ENCODE measurements around the gene OSBPL9.
A peak's percentile ranks its signal among the peaks of the same experiment; 100 is the strongest.

Gene OSBPL9

GRCh38 chr1:51744506-51745303 is 127.8 kb downstream of the OSBPL9 start:
- no peak for DNase-seq

- no peak for DNase-seq
Measured at GRCh38 chr1:51745304-51745570, 128.3 kb downstream of the OSBPL9 start.

DNA sequence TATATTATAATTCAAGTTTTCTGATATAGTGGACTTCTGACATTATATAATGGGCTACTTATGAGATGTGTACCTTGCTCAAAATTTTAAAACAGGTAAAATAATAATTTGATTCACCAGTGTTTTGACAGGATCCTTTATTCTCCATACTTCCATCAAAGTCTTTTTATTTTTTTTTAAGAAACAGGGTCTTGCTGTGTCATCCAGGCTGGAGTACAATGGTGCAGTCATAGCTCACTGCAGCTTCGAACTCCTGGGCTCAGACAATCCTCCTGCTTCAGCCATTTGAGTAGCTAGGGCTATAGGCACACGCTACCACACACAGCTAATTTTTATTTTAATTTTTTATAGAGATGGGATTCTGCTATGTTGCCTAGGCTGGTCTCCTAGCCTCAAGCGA is 132.3 kb downstream of the OSBPL9 start:
- DNase-seq, result no peak

DNA sequence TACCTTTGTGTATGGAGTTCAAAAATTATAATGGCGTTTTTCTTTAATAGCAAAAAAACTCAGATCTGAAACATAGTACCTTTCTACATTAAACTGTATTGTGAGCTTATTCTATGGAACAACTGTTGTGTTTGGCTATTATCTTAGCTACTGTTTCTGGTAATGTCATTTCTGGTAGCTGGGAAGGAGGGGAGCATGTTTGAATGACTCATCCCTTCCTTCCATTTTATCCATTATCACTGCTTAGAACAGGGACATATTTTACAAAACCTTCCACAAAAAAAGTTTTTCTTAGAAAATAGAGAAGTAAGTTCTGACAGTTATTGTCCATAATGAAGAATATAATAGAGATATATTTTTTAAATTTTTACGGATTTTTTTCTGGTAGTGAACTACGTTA is 133.3 kb downstream of the OSBPL9 start:
- no peak for DNase-seq

DNA sequence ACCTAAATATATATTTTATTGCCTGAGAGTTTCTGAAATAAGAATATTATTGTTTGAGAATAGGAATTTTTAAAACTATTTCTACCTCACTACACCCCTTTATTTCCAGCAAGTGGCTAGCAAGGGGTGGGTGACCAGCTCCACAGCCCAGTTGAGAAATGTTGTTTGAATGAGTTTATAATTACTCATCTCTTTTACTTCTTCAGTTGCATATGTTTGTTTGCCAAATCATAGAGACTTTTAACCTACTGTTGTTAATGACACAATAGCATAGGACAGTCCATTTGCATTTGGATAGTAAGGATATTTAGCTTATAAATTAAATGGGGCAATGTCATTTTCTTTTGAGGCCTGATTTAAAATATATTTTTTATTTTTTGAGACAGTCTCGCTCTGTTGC is 133.8 kb downstream of the OSBPL9 start:
- no peak for DNase-seq

GRCh38 chr1:51752073-51752948 is 135.4 kb downstream of the OSBPL9 start:
- DNase-seq, result no peak

DNA sequence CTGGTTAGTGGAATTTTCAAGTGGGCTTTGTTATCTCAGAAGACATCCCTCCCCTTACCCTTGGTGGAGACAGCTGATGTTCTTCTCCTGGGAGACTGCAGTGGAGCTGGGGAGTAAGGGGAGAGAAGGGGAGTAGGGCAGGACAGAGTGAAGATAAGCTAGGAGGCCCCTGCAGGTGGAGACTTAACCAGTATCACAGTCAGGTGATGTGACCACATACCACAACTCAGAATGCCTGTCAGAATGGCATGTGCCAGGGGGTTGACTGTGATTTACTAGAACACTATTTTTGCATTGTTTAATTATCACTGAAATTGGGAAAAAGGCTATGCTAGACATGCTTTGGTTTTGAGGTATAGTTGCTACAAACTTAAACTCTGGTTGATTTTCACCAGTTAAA is 137.1 kb downstream of the OSBPL9 start:
- DNase-seq, result no peak

DNA sequence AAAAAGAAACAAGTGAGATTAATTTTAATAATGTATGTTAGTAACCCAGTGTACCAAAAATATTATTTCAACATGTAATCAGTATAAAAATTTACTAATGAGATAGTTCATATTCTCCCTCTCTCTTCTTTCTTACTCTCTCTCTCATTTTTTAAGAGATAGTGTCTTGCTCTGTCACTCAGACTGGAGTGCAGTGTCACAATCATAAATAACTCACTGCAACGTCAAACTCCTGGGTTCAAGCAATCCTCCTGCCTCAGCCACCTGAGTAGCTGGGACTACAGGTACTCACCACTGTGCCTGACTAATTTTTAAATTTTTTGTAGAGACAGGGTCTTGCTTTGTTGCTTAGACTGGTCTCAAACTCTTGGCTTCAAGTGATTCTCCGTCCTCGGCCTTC is 137.8 kb downstream of the OSBPL9 start:
- no peak for DNase-seq

GRCh38 chr1:51755437-51755836 is 138.5 kb downstream of the OSBPL9 start:
- no peak for DNase-seq

- no peak for DNase-seq
Measured at GRCh38 chr1:51756290-51756689, 139.4 kb downstream of the OSBPL9 start.

- no peak for DNase-seq
Measured at GRCh38 chr1:51758310-51758709, 141.4 kb downstream of the OSBPL9 start.

DNA sequence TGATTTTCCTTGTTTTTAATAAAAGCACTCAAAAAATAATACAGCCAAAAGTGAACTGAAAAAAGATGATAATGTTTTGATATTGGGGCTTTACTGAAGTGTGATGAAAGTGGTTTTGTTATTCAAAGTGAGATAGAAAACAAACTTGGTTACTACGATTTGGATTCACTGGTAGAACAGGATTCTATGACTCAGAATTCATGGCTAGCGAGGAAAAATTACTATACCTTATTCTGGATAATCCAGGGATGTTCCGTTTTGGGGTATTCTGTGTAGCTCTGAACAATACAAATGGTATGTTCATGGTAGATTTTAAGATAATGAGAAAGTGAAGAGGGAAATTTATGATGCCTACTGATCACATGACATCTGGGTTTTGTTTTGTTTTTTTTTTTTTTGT is 144.0 kb downstream of the OSBPL9 start:
- DNase-seq, result no peak

GRCh38 chr1:51761351-51761750 is 144.5 kb downstream of the OSBPL9 start:
- no peak for DNase-seq

- DNase-seq, result peak; percentile 35
Measured at GRCh38 chr1:51768971-51769588, 152.2 kb downstream of the OSBPL9 start.

- DNase-seq, result no peak
Measured at GRCh38 chr1:51776408-51776807, 159.5 kb downstream of the OSBPL9 start.

DNA sequence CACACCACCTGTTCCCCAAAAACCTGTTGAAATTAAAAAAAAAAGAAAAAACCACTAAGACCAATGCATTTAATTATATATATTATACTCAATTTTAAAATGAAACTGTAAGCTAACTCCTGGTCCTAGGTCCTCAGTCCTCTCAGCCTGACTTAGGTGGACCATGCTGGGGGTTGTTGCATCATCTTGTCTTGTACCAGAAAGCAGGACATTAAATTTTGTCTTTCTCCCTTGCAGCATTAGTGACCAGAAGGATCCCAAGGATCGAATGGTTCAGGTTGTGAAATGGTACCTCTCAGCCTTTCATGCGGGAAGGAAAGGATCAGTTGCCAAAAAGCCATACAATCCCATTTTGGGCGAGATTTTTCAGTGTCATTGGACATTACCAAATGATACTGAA is 164.0 kb downstream of the OSBPL9 start:
- no peak for DNase-seq

GRCh38 chr1:51784997-51785421 is 168.1 kb downstream of the OSBPL9 start:
- DNase-seq, result no peak

DNA sequence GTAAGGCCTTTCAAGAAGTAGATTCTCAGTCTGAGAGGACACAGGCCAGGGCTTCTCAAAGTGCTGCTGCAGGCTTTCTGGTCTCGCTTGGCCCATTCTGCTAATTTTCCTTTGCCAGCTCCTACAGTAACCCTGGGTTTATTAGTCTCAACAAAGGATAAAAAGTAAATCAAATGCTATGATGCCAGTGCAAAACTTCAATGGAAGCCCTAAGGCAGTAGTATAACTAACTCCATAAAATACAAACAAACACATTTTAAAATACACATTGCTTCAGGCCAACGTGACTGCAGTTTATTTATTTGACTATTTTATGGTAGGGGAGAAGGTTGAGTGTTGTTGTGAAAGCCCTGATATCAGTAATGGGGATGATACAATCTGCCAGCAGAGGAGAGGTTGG is 172.0 kb downstream of the OSBPL9 start:
- DNase-seq, result no peak

- DNase-seq, result no peak
Measured at GRCh38 chr1:51789342-51789741, 172.4 kb downstream of the OSBPL9 start.

GRCh38 chr1:51790385-51790784 is 173.5 kb downstream of the OSBPL9 start:
- no peak for DNase-seq

GRCh38 chr1:51791888-51792287 is 175.0 kb downstream of the OSBPL9 start:
- no peak for DNase-seq

DNA sequence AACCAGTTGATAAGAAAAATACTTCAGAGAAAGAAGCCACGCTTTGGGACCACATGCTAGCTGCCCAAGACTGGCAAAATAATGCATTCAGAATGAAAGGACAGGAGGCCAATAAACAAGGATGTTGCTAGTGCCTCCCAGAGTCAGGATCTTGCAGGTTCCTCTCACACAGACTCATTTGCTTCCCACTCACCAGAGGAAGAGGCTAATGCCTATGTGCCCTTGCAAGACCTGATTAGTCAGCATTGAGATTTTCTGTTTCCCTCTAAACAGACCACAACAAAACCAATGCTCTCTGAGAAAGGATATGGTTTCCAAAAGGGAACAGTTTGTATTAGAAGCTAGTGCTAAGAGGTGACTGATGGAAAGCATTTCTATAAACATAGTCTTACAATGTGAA is 176.0 kb downstream of the OSBPL9 start:
- no peak for DNase-seq

GRCh38 chr1:51794260-51794659 is 177.4 kb downstream of the OSBPL9 start:
- DNase-seq, result no peak

DNA sequence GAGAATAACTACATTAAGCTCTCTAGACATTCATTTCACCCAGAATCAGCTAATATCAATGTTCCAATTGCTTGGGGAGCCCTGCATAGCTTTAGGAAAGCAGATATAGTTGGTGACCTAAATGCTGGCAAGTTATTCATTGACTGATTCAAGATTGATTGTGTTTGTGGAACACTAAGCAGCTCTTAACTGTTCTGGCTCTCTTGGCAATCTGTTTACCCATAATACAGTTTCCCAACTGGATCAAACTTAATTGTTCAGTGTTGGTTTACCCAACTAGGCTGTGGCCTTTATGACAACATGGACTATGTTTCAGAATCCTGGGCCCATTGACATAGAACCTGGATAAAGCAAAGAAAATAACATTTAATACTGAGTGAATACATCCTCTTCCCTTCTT is 178.0 kb downstream of the OSBPL9 start:
- DNase-seq, result no peak
